Endothelial cell of umbilical vein (primary cell): ENCODE measurements around the gene DENND1A. TPM values are rescaled to one million over a fixed set of nuclear protein-coding genes. Genes with fewer than 3 reads are reported as not detected.

Experiments used
- BruUV-seq: library from RNA; stranded (reverse); fragments of 400-500 nt; replicated peaks from 2 replicates; lab custom pipeline; 2021; lab: Mats Ljungman, UMichigan
- CTCF ChIA-PET: fragments of 300-600, 350-600 bp; sonication (Branson Sonifier 250); formaldehyde crosslinking; loops from one replicate; lab custom pipeline; 2021; ENCODE audit warnings: antibody characterized with exemption, inconsistent platforms; lab: Charles Lee
- POLR2A ChIA-PET: fragments of 300-600, 350-600 bp; sonication (Branson Sonifier 250); formaldehyde crosslinking; loops from one replicate; lab custom pipeline; 2021; ENCODE audit warnings: antibody characterized with exemption, inconsistent platforms; lab: Charles Lee
- DNase-seq: peaks from one replicate; pipeline ENCODE4 v3.0.0-alpha.2; 2011; ENCODE audit warnings: low read depth, low spot score
- FAIRE-seq: peaks from 2 replicates; lab custom pipeline; 2011; peaks lifted over from hg19 to GRCh38; lab: Jason Lieb, UNC
- H2AFZ ChIP-seq: 2 replicates; pipeline ENCODE4 v1.6.0; 2012; ENCODE audit warnings: low read depth, low read length, control low read depth, inconsistent platforms
- H3K27ac ChIP-seq: 2 replicates; pipeline ENCODE4 v1.5.1; 2011; ENCODE audit warnings: low read depth, mild to moderate bottlenecking, control low read depth, low read length, moderate library complexity; ENCODE audit not compliant: insufficient read depth
- H3K27me3 ChIP-seq, 2 experiments: 2 replicates each; pipeline versions ENCODE4 v1.6.0 to v1.6.1; 2011; ENCODE audit warnings: low read length in 2 of 2, mixed read lengths in 1 of 2; ENCODE audit not compliant: control insufficient read depth in 2 of 2, insufficient read depth in 2 of 2
- H3K36me3 ChIP-seq, 2 experiments: 2 replicates in 1 of 2; 3 replicates in 1 of 2; pipeline ENCODE4 v1.5.1; 2011; ENCODE audit warnings: low read length in 2 of 2, mild to moderate bottlenecking in 1 of 2, moderate library complexity in 1 of 2; ENCODE audit not compliant: control insufficient read depth in 2 of 2, insufficient read depth in 2 of 2; ENCODE audit errors: extremely low read depth in 1 of 2
- H3K4me1 ChIP-seq: 3 replicates; pipeline ENCODE4 v1.5.1; 2011; ENCODE audit warnings: mild to moderate bottlenecking, low read length; ENCODE audit not compliant: control insufficient read depth, insufficient read depth; ENCODE audit errors: extremely low read depth
- H3K4me2 ChIP-seq: 2 replicates; pipeline ENCODE4 v1.6.1; 2011; ENCODE audit warnings: low read length, control low read depth, mixed read lengths; ENCODE audit not compliant: insufficient read depth
- H3K4me3 ChIP-seq, 3 experiments: fragments of 200-600 bp in 1 of 3; sonication (generic), shearing (Covaris generic) in 1 of 3; replicated peaks in 1 of 3; 2 replicates each; pipeline ENCODE4 v1.5.1; 2011 to 2016; ENCODE audit warnings: control low read depth in 3 of 3, low read length in 3 of 3, mild to moderate bottlenecking in 2 of 3, inconsistent platforms in 1 of 3, low read depth in 1 of 3, moderate library complexity in 1 of 3; ENCODE audit not compliant: insufficient read depth in 1 of 3
- H3K79me2 ChIP-seq: 2 replicates; pipeline ENCODE4 v1.6.0; 2012; ENCODE audit warnings: low read length, inconsistent platforms; ENCODE audit not compliant: control insufficient read depth, insufficient read depth
- H3K9ac ChIP-seq: replicated peaks from 2 replicates; pipeline ENCODE3; 2011; ENCODE audit warnings: low read length, control low read depth; ENCODE audit not compliant: insufficient read depth; ENCODE audit errors: extremely low read depth
- H3K9me1 ChIP-seq: replicated peaks from 3 replicates; pipeline ENCODE4 v1.6.0; 2011; ENCODE audit warnings: mild to moderate bottlenecking, low read length; ENCODE audit not compliant: control insufficient read depth, insufficient read depth; ENCODE audit errors: extremely low read depth
- H3K9me3 ChIP-seq: replicated peaks from 2 replicates; pipeline ENCODE4 v1.5.1; 2012; ENCODE audit warnings: low read length, inconsistent platforms; ENCODE audit not compliant: control insufficient read depth, insufficient read depth
- H4K20me1 ChIP-seq: replicated peaks from 2 replicates; pipeline ENCODE3; 2011; ENCODE audit warnings: mild to moderate bottlenecking, low read length; ENCODE audit not compliant: control insufficient read depth, insufficient read depth; ENCODE audit errors: extremely low read depth
- CTCF ChIP-seq, 2 donors: IDR thresholded peaks; 1 replicate in 1 of 2; 2 replicates in 1 of 2; pipeline ENCODE4 v1.5.1; 2011; ENCODE audit warnings: low read length in 2 of 2, mild to moderate bottlenecking in 2 of 2, moderate library complexity in 2 of 2, control low read depth in 1 of 2, inconsistent platforms in 1 of 2, low read depth in 1 of 2; ENCODE audit not compliant: insufficient read depth in 1 of 2; ENCODE audit errors: extremely low read depth in 1 of 2
- EZH2 ChIP-seq: IDR thresholded peaks from 2 replicates; pipeline ENCODE4 v1.6.1; 2012; ENCODE audit warnings: borderline replicate concordance, low read depth, mild to moderate bottlenecking, moderate library complexity, low read length, inconsistent platforms; ENCODE audit not compliant: severe bottlenecking
- FOS ChIP-seq: IDR thresholded peaks from 2 replicates; pipeline ENCODE4 v1.6.1; 2011; ENCODE audit warnings: mild to moderate bottlenecking, low read length, moderate library complexity, borderline replicate concordance; ENCODE audit not compliant: insufficient read depth
- GATA2 ChIP-seq: IDR thresholded peaks from 2 replicates; pipeline ENCODE4 v1.7.0; 2011; ENCODE audit warnings: low read depth, mild to moderate bottlenecking, moderate library complexity, mixed read lengths, low read length; ENCODE audit not compliant: insufficient read length, insufficient read depth
- JUN ChIP-seq: IDR thresholded peaks from 2 replicates; pipeline ENCODE4 v1.6.1; 2011; ENCODE audit warnings: borderline replicate concordance, low read depth; ENCODE audit not compliant: insufficient read length, insufficient read depth
- MAX ChIP-seq: IDR thresholded peaks from 2 replicates; pipeline ENCODE4 v1.6.1; 2011; ENCODE audit not compliant: insufficient read depth, insufficient read length
- MYC ChIP-seq: IDR thresholded peaks from one replicate; pipeline ENCODE4 v1.6.1; 2011; ENCODE audit warnings: mild to moderate bottlenecking, low read depth, low read length
- POLR2A ChIP-seq: IDR thresholded peaks from 2 replicates; pipeline ENCODE4 v1.6.1; 2012; ENCODE audit warnings: low read depth, mild to moderate bottlenecking, control low read depth, low read length
- POLR2AphosphoS5 ChIP-seq: IDR thresholded peaks from 2 replicates; pipeline ENCODE4 v1.6.1; 2012; ENCODE audit warnings: low read depth, mild to moderate bottlenecking, control low read depth, low read length, moderate library complexity; ENCODE audit not compliant: insufficient read depth
- dilution Hi-C: fragments of 300-500 bp; cut with MboI; formaldehyde crosslinking; loops from one replicate; pipeline ENCODE4 v1.15.0; 2019; ENCODE audit warnings: low sequenced_read_pairs; ENCODE audit not compliant: extremely low pct_ligation_motif_present
- intact Hi-C: fragments of 100-400 bp; cut with micrococcal nuclease; formaldehyde crosslinking; loops from one replicate; pipeline ENCODE4 v1.10.0; 2022
- polyA plus RNA-seq, 4 experiments: library from polyadenylated mRNA; depleted of rRNA in 3 of 4; stranded (reverse) in 3 of 4; unstranded in 1 of 4; fragments of >200 nt; gene quantifications; 2 replicates each; pipeline versions ENCODE4 v1.2.1 to v1.2.3, GENCODE V29; 2011 to 2012; ENCODE audit warnings: missing spikeins in 1 of 4
- total RNA-seq: library from RNA; stranded (reverse); gene quantifications from 2 replicates; pipeline ENCODE4 v1.2.3, GENCODE V29; 2021

Gene DENND1A
- total and polyA plus RNA-seq, 2 donors (not counting 3 experiments of a cell fraction or from before 2014, with no cell fraction given) = 18.5 to 24.5 TPM

DNA sequence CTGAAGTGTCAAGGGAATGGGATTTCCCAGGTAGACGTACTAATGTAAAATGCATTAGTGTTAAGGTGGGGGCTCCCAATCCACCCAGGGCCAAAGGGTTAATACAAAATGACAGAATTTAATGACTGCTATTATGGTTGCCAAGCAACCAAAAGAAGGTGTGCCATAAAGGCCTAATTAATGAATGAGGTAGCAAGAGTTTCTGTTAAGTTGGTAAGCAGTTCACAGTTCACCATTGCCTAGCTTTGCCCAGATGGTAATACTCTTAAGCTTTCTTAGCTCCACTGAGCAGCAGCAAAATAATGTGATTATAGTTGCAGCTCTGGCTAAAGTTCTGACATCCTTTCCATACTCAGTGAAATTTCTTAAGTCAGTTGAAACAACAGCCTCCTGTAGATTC lies 211.7 kb downstream of the DENND1A start:
- Histone ChIP-seq H3K9me3 (no peaks in the 10 kb centered on the region), H3K9ac (no peak overlapping the region), H3K36me3 (no peaks in the 10 kb centered on the region), H2AFZ (no peak overlapping the region), H4K20me1 (no peaks in the 10 kb centered on the region), H3K4me1 (no peaks in the 10 kb centered on the region), H3K27me3 (no peaks in the 10 kb centered on the region), H3K27ac (no peak overlapping the region), H3K4me2 (no peak overlapping the region), H3K9me1 (no peaks in the 10 kb centered on the region), H3K4me3 (no peak overlapping the region), H3K79me2 (no peaks in the 10 kb centered on the region)
- no TSS peak for BruUV-seq
- intact Hi-C loops (no loop called here), dilution Hi-C loops (no loop called here)
- no peak for FAIRE-seq
- ChIA-PET CTCF (interaction anchor here (1.0 kb wide), 1 partner anchor 20 kb away, joined by 3 read pairs; no protein-coding TSS in a partner anchor), POLR2A (no interaction called here)
- no peak for DNase-seq
- TF ChIP-seq GATA2 (no peak), MYC (no peak), FOS (no peak), MAX (no peak), CTCF (IDR thresholded peaks at IDR 0.05; ENCODE audit: extremely low read depth in 1 of 2, insufficient read depth in 1 of 2, low read depth in 1 of 2, low read length in 2 of 2) (no peak), POLR2A (no peak), POLR2AphosphoS5 (no peak), EZH2 (no peak), JUN (no peak)
